CD4-positive, alpha-beta T cell treated with Interleukin-12 subunit alpha and Interleukin-12 subunit beta, for 1 hour (primary cell): ENCODE data around the gene WIPF2.

ENCODE experiments used
- DNase-seq: peaks from one replicate; pipeline ENCODE4 v3.0.0-alpha.2; 2020

WIPF2 gene

DNA sequence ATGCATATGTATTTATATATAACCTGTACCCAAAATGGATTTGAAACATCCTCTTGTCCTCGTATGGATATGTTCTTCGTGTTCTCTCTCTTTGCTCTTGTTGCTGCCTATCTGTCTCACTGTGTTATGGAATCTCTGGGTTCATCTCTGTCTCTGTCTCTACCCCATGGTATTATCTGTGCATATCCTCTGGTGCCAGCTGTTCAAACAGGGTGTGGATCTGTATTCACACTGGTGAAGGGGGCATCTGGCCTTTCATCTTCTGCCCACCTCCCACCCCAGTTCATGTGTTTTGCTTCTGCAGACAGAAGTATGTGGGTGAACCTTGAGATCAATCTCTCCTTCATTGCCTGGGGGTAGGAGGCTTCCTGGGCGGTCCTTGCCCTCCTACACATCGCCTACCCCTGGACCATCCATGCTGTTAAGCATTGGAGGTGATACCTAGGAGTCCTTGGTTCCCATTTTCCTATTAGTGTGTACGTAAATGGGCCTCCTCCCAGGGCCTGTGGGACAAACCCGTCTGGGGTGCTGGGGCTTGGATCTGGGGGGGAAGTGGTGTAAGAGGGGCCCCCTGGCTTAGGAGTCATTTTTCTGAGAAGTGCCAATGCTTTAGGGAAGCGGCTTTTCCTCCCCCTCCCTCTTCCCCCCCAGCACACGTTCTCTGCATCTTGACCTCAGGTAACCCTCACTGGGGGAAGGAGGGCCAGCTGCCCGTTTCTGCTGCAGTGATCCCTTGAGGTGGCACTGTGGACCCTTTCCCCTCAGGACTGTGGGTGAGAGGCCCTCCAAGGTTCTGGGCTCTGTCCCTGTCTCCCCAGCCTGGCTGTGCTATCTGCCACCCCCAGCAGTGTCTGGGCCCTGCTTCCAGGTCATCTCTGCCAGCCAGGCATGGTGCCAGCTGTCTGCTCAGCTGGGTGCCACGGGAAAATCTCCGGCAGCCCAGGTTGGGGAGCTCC, 111.0 kb downstream of the WIPF2 start:
- peak; percentile 45 for DNase-seq

DNA sequence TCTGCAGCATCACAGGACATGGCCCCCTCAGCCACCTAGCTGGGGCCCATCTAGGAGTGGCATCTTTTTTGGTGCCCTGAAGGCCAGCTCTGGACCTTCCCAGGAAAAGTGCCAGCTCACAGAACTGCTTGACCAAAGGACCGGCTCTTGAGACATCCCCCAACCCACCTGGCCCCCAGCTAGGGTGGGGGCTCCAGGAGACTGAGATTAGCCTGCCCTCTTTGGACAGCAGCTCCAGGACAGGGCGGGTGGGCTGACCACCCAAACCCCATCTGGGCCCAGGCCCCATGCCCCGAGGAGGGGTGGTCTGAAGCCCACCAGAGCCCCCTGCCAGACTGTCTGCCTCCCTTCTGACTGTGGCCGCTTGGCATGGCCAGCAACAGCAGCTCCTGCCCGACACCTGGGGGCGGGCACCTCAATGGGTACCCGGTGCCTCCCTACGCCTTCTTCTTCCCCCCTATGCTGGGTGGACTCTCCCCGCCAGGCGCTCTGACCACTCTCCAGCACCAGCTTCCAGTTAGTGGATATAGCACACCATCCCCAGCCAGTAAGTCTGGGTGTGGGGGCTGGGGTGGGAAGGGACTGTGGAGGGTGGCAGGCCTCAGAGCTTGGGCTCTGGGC, 111.9 kb downstream of the WIPF2 start:
- no peak for DNase-seq

DNA sequence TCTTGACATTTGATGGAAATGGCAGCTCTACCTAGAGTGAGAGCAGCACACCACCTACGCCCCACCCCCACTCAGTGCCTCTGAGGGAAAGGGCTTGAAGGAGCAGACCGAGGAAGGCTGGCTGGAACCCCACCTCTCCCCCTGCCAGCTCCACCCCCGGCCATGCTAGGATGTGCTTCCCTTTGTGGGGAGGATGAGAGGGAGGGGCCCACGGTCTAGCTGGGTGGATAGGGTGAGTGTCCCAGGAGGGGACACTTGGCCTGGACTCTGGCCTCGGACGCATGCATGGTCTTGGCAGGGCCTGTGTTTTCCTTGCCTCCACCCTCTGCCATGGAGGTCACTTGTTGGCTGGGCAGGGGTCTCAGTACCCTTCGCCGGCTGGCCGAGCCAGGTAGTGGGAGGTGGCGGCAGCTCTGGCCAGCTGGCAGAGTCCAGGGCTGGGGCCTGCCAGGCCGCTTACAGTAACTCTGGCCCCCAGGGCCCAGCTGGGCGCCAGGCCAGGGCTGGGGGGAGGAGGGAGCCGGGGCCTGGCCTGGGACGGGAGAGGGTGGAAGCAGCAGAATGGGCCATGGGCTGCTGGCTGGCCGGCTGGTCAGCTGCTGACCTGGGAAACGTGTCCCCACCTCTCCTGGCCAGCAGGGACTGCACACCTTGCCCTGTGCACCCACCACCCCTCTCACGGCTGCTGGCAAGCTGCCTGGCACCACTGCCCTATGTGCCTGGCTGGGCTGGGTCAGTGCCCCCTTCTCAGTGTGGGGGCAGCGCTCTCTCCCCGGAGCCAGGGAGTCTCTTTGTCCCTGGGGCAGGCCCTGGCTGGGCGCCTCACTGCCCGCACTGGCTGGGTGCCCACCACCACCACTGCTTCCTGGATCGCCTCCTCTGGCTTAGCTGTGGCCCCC, 112.9 kb downstream of the WIPF2 start:
- no peak for DNase-seq
